Measurements from ENCODE around the gene NR1H3. TPM values are rescaled to one million over a fixed set of nuclear protein-coding genes. Genes with fewer than 3 reads are reported as not detected.
"Not testable (repeated sequence)": the region's sequence is repeated elsewhere in the genome, so short reads cannot be mapped to it uniquely, and the experiment has no call there.

NR1H3 gene
- polyA plus RNA-seq = 159 TPM
- long read RNA-seq, donor 1, partial matches to known transcripts = 12 of 33 reads
- long read RNA-seq, donor 1, other reads (novel, unspliced or antisense) = 11 of 33 reads
- long read RNA-seq, donor 2, transcript NR1H3-211 (10 exons, 1,637 nt) = minor isoform, 7 of 86 reads
- long read RNA-seq, donor 2, transcript NR1H3-213 (6 exons, 825 nt) = minor isoform, 5 of 86 reads
- long read RNA-seq, donor 2, transcript NR1H3-216 (2 exons, 706 nt) = major isoform, 8 of 86 reads
- long read RNA-seq, donor 2, partial matches to known transcripts = 45 of 86 reads
- long read RNA-seq, donor 2, other reads (novel, unspliced or antisense) = 12 of 86 reads
- long read RNA-seq, donor 3 = 0 reads
- long read RNA-seq, donor 4, partial matches to known transcripts = 0 of 3 reads
- long read RNA-seq, donor 4, other reads (novel, unspliced or antisense) = 0 of 3 reads
- long read RNA-seq, donor 5, partial matches to known transcripts = 10 of 15 reads
- long read RNA-seq, donor 5, other reads (novel, unspliced or antisense) = 0 of 15 reads
- long read RNA-seq, donor 6, transcript NR1H3-216 (2 exons, 706 nt) = major isoform, 5 of 35 reads
- long read RNA-seq, donor 6, partial matches to known transcripts = 13 of 35 reads
- long read RNA-seq, donor 6, other reads (novel, unspliced or antisense) = 8 of 35 reads
- long read RNA-seq, donor 7, partial matches to known transcripts = 0 of 8 reads
- long read RNA-seq, donor 7, other reads (novel, unspliced or antisense) = 5 of 8 reads
- long read RNA-seq, donor 8, transcript NR1H3-216 (2 exons, 706 nt) = major isoform, 5 of 73 reads
- long read RNA-seq, donor 8, transcript NR1H3-211 (10 exons, 1,637 nt) = major isoform, 5 of 73 reads
- long read RNA-seq, donor 8, partial matches to known transcripts = 34 of 73 reads
- long read RNA-seq, donor 8, other reads (novel, unspliced or antisense) = 19 of 73 reads
- long read RNA-seq, donor 9, transcript NR1H3-216 (2 exons, 706 nt) = major isoform, 5 of 46 reads
- long read RNA-seq, donor 9, partial matches to known transcripts = 16 of 46 reads
- long read RNA-seq, donor 9, other reads (novel, unspliced or antisense) = 17 of 46 reads
- long read RNA-seq, donor 10, transcript NR1H3-216 (2 exons, 706 nt) = minor isoform, 8 of 59 reads
- long read RNA-seq, donor 10, transcript NR1H3-211 (10 exons, 1,637 nt) = major isoform, 9 of 59 reads
- long read RNA-seq, donor 10, partial matches to known transcripts = 17 of 59 reads
- long read RNA-seq, donor 10, other reads (novel, unspliced or antisense) = 20 of 59 reads
- long read RNA-seq, donor 11, transcript NR1H3-211 (10 exons, 1,637 nt) = major isoform, 5 of 28 reads
- long read RNA-seq, donor 11, partial matches to known transcripts = 6 of 28 reads
- long read RNA-seq, donor 11, other reads (novel, unspliced or antisense) = 11 of 28 reads

- Histone ChIP-seq H3K9me3 (ENCODE audit: control insufficient read depth, low read depth, low read length) (no peaks in the 10 kb centered on the region), H3K36me3 (ENCODE audit: control insufficient read depth, insufficient read depth, low read length) (peaks cover 13% of the 10 kb centered on the region), H3K27ac (ENCODE audit: low read length) (peak within 1 kb of the TSS; percentile 87), H3K27me3 (ENCODE audit: control insufficient read depth, insufficient read depth, low read length) (no peaks in the 10 kb centered on the region), H3K4me3 (ENCODE audit: low read length) (peak within 1 kb of the TSS; percentile 55), H3K4me1 (ENCODE audit: control insufficient read depth, insufficient read depth, low read length) (peaks cover 64% of the 10 kb centered on the region)
- WGBS (ENCODE audit: insufficient coverage, low lambda C conversion rate) = no CpG with 5 or more reads among the region's 15 CpGs
- DNase-seq = peak; percentile 79 to 92
These were observed at the start of gene NR1H3 for GRCh38 chr11:47257517-47258316. TSS of gene NR1H3 (plus strand) at chr11:47257996. CDS start at chr11:47259217, 1,221 bp downstream.

- no CpG with 5 or more reads among the region's 13 CpGs for WGBS (ENCODE audit: insufficient coverage, low lambda C conversion rate)
- not testable (repeated sequence) for H3K27ac ChIP-seq (ENCODE audit: low read length); H3K4me3 ChIP-seq (ENCODE audit: low read length); H3K9me3 ChIP-seq (ENCODE audit: control insufficient read depth, low read depth, low read length); H3K36me3 ChIP-seq (ENCODE audit: control insufficient read depth, insufficient read depth, low read length); H3K4me1 ChIP-seq (ENCODE audit: control insufficient read depth, insufficient read depth, low read length); DNase-seq; H3K27me3 ChIP-seq (ENCODE audit: control insufficient read depth, insufficient read depth, low read length)
These were observed 49.7 kb upstream of the NR1H3 start for GRCh38 chr11:47208008-47208552.

- DNase-seq = no peak
- Histone ChIP-seq H3K4me3 (ENCODE audit: low read length) (no peak overlapping the region), H3K27ac (ENCODE audit: low read length) (no peak overlapping the region), H3K9me3 (ENCODE audit: control insufficient read depth, low read depth, low read length) (no peaks in the 10 kb centered on the region), H3K27me3 (ENCODE audit: control insufficient read depth, insufficient read depth, low read length) (no peaks in the 10 kb centered on the region), H3K4me1 (ENCODE audit: control insufficient read depth, insufficient read depth, low read length) (no peaks in the 10 kb centered on the region), H3K36me3 (ENCODE audit: control insufficient read depth, insufficient read depth, low read length) (no peaks in the 10 kb centered on the region)
- WGBS (ENCODE audit: insufficient coverage, low lambda C conversion rate) = 100% methylated on average over 1 of the region's 5 CpGs
These were observed 49.2 kb upstream of the NR1H3 start for GRCh38 chr11:47208628-47209027.

DNA sequence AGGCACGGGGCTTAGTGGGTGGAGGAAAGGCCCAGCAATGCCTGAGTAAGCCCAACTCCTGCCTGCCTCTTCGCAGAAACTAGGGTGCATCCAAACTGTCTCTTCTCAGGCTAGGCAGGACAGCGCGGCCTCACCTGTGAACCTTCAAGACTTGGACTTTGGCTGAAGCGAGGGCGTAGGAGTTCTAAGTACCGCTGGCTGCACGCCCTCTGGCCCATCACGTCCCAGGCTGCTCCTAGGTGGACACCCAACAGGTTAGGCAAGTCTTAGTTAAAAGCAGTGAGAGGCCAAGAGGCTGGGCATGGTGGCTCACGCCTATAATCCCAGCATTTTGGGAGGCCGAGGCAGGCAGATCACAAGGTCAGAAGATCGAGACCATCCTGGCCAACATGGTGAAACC is 44.9 kb upstream of the NR1H3 start:
- Histone ChIP-seq H3K4me3 (ENCODE audit: low read length) (no peak overlapping the region), H3K36me3 (ENCODE audit: control insufficient read depth, insufficient read depth, low read length) (no peaks in the 10 kb centered on the region), H3K27me3 (ENCODE audit: control insufficient read depth, insufficient read depth, low read length) (no peaks in the 10 kb centered on the region), H3K4me1 (ENCODE audit: control insufficient read depth, insufficient read depth, low read length) (peaks cover 17% of the 10 kb centered on the region), H3K27ac (ENCODE audit: low read length) (no peak overlapping the region), H3K9me3 (ENCODE audit: control insufficient read depth, low read depth, low read length) (no peaks in the 10 kb centered on the region)
- DNase-seq = peak in 1 of 2 donors; percentile 51
- WGBS (ENCODE audit: insufficient coverage, low lambda C conversion rate) = no CpG with 5 or more reads among the region's 12 CpGs

GRCh38 chr11:47213950-47214565 is 43.7 kb upstream of the NR1H3 start:
- H3K27ac ChIP-seq (ENCODE audit: low read length) = peak overlapping the region; percentile 97
- peak overlapping the region; percentile 65 for H3K4me3 ChIP-seq (ENCODE audit: low read length)
- no CpG with 5 or more reads among the region's 20 CpGs for WGBS (ENCODE audit: insufficient coverage, low lambda C conversion rate)
- peaks cover 17% of the 10 kb centered on the region for H3K4me1 ChIP-seq (ENCODE audit: control insufficient read depth, insufficient read depth, low read length)
- H3K36me3 ChIP-seq (ENCODE audit: control insufficient read depth, insufficient read depth, low read length) = no peaks in the 10 kb centered on the region
- peak; percentile 82 to 88 for DNase-seq
- no peaks in the 10 kb centered on the region for H3K27me3 ChIP-seq (ENCODE audit: control insufficient read depth, insufficient read depth, low read length)
- no peaks in the 10 kb centered on the region for H3K9me3 ChIP-seq (ENCODE audit: control insufficient read depth, low read depth, low read length)

DNA sequence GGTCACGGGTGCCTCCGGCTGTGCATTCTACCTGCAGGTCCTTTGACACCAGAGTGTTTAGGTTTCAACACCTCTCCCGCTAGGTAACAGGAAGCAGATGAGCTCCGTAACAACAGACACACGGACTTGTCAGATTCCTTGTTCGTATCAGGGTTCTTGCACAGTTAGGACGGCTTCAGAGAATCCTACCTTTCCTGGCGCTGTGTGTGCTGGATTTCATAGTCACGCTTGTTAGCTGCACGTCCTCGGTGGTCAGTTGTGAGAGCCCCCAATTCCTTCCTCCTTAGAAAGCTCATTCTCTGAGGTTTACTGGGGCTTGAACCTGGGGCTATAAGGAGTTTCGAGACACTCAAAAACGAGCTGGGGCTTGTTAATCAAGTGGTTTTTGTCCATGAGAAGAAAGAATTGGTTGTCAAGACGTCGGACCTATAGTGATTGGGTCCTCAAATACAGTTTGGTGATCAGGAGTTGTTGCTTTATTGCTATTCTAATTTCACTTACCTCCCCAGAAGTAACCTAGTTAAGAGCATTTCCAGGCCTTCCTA is 42.4 kb upstream of the NR1H3 start:
- peak in 1 of 2 donors; percentile 74 for DNase-seq
- Histone ChIP-seq H3K9me3 (ENCODE audit: control insufficient read depth, low read depth, low read length) (no peaks in the 10 kb centered on the region), H3K4me3 (ENCODE audit: low read length) (peak overlapping the region; percentile 65), H3K27ac (ENCODE audit: low read length) (peak overlapping the region; percentile 97), H3K36me3 (ENCODE audit: control insufficient read depth, insufficient read depth, low read length) (peaks cover 3% of the 10 kb centered on the region), H3K27me3 (ENCODE audit: control insufficient read depth, insufficient read depth, low read length) (no peaks in the 10 kb centered on the region), H3K4me1 (ENCODE audit: control insufficient read depth, insufficient read depth, low read length) (peaks cover 17% of the 10 kb centered on the region)
- no CpG with 5 or more reads among the region's 15 CpGs for WGBS (ENCODE audit: insufficient coverage, low lambda C conversion rate)

DNA sequence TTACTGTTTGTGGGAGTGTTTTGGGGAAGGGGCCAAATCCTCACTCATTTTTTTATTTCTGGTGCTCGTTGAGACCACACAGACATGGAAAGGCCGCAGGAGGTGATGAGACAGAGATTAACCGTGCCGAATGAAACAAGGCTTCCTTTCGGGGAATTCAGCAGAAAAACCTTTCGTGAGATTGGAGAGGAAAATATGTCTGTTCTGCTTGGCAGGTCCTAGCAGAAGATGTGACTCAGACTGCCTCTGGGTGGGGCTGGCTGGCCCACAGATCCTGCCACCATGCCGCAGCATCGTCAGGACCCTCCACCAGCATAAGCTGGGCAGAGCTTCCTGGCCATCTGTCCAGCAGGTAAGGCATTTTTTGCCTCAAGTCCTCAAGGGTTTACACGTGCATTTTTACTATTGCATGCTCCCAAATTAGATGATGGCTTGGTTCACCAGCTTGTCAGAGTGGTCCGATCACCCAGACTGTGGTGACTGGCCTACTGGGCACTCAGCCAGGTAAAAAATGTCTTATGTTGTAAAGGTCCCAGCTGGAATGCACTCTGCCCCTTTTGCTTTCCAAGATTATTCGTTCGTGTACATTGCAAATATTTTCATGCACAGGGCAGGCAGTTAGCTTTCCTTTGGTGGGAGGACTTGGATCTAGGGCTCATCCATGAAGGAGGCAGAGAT is 41.5 kb upstream of the NR1H3 start:
- H3K27ac ChIP-seq (ENCODE audit: low read length) = peak overlapping the region; percentile 97
- H3K36me3 ChIP-seq (ENCODE audit: control insufficient read depth, insufficient read depth, low read length) = peaks cover 5% of the 10 kb centered on the region
- H3K4me3 ChIP-seq (ENCODE audit: low read length) = peak overlapping the region; percentile 65
- no CpG with 5 or more reads among the region's 12 CpGs for WGBS (ENCODE audit: insufficient coverage, low lambda C conversion rate)
- peak; percentile 67 to 86 for DNase-seq
- peaks cover 17% of the 10 kb centered on the region for H3K4me1 ChIP-seq (ENCODE audit: control insufficient read depth, insufficient read depth, low read length)
- H3K9me3 ChIP-seq (ENCODE audit: control insufficient read depth, low read depth, low read length) = no peaks in the 10 kb centered on the region
- H3K27me3 ChIP-seq (ENCODE audit: control insufficient read depth, insufficient read depth, low read length) = no peaks in the 10 kb centered on the region

DNA sequence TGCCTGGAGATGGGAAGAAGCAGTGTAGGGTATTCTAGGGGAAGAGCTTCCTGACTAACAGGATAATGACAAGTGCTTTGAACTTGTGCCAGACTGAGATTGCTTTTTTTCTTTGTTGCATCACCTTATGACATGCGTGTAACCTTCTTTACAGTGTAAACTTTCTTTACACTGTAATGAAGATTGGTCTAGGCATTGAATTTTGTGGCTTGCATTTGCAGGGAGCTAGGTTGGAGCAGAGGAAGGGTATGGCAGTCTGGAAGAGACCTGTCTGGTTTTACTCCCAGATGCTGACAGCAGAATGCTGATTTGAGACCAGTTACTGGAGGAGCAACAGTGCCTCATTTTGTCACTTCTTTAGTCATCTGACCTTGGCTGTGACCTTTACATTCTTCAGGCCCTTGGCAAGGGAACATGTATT is 37.4 kb upstream of the NR1H3 start:
- Histone ChIP-seq H3K9me3 (ENCODE audit: control insufficient read depth, low read depth, low read length) (no peaks in the 10 kb centered on the region), H3K27me3 (ENCODE audit: control insufficient read depth, insufficient read depth, low read length) (no peaks in the 10 kb centered on the region), H3K4me1 (ENCODE audit: control insufficient read depth, insufficient read depth, low read length) (peaks cover 15% of the 10 kb centered on the region), H3K27ac (ENCODE audit: low read length) (no peak overlapping the region), H3K36me3 (ENCODE audit: control insufficient read depth, insufficient read depth, low read length) (peaks cover 13% of the 10 kb centered on the region), H3K4me3 (ENCODE audit: low read length) (no peak overlapping the region)
- peak in 1 of 2 donors; percentile 31 for DNase-seq
- no CpG with 5 or more reads among the region's 1 CpG for WGBS (ENCODE audit: insufficient coverage, low lambda C conversion rate)

Data from large intestine (tissue), 12 donors.